Colonic mucosa (tissue), 4 donors: ENCODE measurements around the gene NCAPD3. TPM values are rescaled to one million over a fixed set of nuclear protein-coding genes. Genes with fewer than 3 reads are reported as not detected.

Source experiments
- DNase-seq: peaks from one replicate; pipeline ENCODE4 v3.0.0-alpha.2; 2020
- H3K27ac ChIP-seq: fragments of 200-600 bp; one replicate; pipeline ENCODE4 v1.8.0; 2021
- H3K27me3 ChIP-seq: fragments of 200-600 bp; one replicate; pipeline ENCODE4 v1.8.0; 2021
- H3K36me3 ChIP-seq: fragments of 200-600 bp; one replicate; pipeline ENCODE4 v1.8.0; 2021
- H3K4me1 ChIP-seq: fragments of 200-600 bp; one replicate; pipeline ENCODE4 v1.8.0; 2021; ENCODE audit warnings: mild to moderate bottlenecking
- H3K4me3 ChIP-seq: fragments of 200-600 bp; one replicate; pipeline ENCODE4 v1.8.0; 2021
- H3K9ac ChIP-seq, 2 donors: one replicate each; pipeline ENCODE4 v1.7.0; 2013; ENCODE audit warnings: control low read depth in 2 of 2, low read depth in 2 of 2, low read length in 2 of 2
- H3K9me3 ChIP-seq: fragments of 200-600 bp; one replicate; pipeline ENCODE4 v1.8.0; 2021
- intact Hi-C: fragments of 100-400 bp; cut with DNase I; formaldehyde crosslinking; loops from one replicate; pipeline ENCODE4 v1.14.1; 2022
- total RNA-seq, 2 donors: library from RNA; stranded (reverse); fragmentation: NEBNext Ultra II Directional in 1 of 2; extraction: Animal tissue kit (Norgen Biotek cat#: 25700) in 1 of 2; gene quantifications; one replicate each; pipeline ENCODE4 v1.2.1, GENCODE V29; 2021
- TF ChIP-seq, protein P1 (sequence below): fragments of 200-600 bp; IDR thresholded peaks from one replicate; pipeline ENCODE4 v1.8.0; 2022; ENCODE audit warnings: antibody characterized with exemption, mild to moderate bottlenecking
- donor health status: healthy.
- donor health status: DM: no; HTN: no; CAD: no.
- donor health status: DM: no; HTN: no; CAD: no.

NCAPD3 gene
- total RNA-seq, 2 donors from 2014 or later = 12.9 to 45.0 TPM

DNA sequence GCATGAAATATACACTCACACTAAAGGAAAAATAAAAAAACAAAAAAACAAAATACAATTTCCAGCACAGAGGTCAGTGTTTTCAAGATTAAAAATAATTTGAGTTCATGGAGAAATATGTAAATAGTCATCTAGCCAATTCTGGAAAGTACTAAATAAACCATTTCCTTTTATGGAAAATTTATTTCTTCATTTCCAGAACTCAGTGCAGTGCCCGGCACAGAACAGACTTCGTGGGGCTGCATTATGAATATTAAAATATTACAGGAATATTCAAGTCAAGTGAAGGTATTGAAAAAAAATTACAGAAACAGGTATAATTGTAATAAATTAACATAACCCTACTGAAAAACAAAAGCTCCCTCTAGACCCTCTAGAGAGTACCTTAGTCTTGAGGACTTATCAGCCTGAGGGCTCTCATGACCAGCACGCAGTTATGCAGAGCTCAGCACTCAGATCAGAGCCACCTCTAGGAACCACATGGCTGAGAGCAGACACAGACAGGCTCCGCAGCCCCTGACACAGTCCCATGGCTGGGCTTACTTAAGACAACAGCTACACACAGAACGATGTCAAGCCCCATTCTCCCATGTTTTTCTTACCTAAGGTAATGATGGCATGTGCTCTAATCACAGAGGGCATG is 45.6 kb downstream of the NCAPD3 start:
- H3K27me3 ChIP-seq = no peaks in the 10 kb centered on the region
- no peaks in the 10 kb centered on the region for H3K4me1 ChIP-seq
- no peaks in the 10 kb centered on the region for H3K9me3 ChIP-seq
- no peak overlapping the region for H3K9ac ChIP-seq
- no peak for DNase-seq
- no peak overlapping the region for H3K4me3 ChIP-seq
- TF ChIP-seq, protein P1, sequence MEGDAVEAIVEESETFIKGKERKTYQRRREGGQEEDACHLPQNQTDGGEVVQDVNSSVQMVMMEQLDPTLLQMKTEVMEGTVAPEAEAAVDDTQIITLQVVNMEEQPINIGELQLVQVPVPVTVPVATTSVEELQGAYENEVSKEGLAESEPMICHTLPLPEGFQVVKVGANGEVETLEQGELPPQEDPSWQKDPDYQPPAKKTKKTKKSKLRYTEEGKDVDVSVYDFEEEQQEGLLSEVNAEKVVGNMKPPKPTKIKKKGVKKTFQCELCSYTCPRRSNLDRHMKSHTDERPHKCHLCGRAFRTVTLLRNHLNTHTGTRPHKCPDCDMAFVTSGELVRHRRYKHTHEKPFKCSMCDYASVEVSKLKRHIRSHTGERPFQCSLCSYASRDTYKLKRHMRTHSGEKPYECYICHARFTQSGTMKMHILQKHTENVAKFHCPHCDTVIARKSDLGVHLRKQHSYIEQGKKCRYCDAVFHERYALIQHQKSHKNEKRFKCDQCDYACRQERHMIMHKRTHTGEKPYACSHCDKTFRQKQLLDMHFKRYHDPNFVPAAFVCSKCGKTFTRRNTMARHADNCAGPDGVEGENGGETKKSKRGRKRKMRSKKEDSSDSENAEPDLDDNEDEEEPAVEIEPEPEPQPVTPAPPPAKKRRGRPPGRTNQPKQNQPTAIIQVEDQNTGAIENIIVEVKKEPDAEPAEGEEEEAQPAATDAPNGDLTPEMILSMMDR = no peak
- intact Hi-C loops = no loop called here
- H3K36me3 ChIP-seq = no peaks in the 10 kb centered on the region
- H3K27ac ChIP-seq = no peak overlapping the region

DNA sequence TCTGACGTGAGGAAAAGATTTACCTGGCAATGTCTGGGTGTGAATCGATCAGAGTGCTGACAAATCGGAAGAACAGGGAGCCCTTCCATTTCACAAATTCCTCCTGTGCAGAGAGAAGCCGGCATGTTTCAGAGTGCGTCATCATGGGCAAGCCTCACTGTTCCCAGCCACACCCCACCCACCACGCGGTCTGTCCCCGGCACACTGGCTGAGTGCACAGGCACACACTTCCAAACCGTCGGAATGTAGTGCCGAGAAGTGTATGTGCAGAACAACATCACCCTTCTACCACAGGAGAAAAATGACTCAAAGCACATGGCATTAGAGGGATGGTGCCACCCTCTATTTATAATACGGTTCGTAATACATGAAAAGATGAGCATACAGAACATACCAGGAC is 47.5 kb downstream of the NCAPD3 start:
- Histone ChIP-seq H3K36me3 (no peaks in the 10 kb centered on the region), H3K9me3 (no peaks in the 10 kb centered on the region), H3K27me3 (no peaks in the 10 kb centered on the region), H3K9ac (no peak overlapping the region), H3K4me1 (no peaks in the 10 kb centered on the region), H3K27ac (no peak overlapping the region), H3K4me3 (no peak overlapping the region)
- intact Hi-C loops = no loop called here
- TF ChIP-seq, protein P1 = no peak
- no peak for DNase-seq

DNA sequence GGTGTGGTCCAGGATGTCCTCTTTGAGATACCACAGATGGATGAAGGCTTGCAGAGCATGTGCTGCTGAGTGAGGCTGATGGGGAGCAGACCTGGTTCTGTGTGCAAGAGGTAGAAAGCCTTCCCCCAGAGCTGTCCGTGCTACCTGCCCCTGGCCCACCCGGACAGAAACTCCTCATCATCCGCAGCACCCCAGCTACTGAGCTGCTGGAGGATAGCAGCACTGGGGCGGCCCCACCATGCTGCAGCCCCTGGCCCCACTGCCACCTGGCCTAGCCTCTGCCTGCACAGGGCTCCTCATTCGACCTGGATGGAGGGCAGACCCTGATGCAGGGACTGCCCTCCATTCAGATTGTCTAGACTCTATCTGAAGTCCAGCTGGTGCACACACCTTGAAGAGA is 50.5 kb downstream of the NCAPD3 start:
- no peak overlapping the region for H3K9ac ChIP-seq
- TF ChIP-seq, protein P1 = no peak
- intact Hi-C loops = no loop called here
- H3K27me3 ChIP-seq = no peaks in the 10 kb centered on the region
- no peaks in the 10 kb centered on the region for H3K9me3 ChIP-seq
- no peak overlapping the region for H3K4me3 ChIP-seq
- no peaks in the 10 kb centered on the region for H3K36me3 ChIP-seq
- no peaks in the 10 kb centered on the region for H3K4me1 ChIP-seq
- H3K27ac ChIP-seq = no peak overlapping the region
- DNase-seq = no peak

DNA sequence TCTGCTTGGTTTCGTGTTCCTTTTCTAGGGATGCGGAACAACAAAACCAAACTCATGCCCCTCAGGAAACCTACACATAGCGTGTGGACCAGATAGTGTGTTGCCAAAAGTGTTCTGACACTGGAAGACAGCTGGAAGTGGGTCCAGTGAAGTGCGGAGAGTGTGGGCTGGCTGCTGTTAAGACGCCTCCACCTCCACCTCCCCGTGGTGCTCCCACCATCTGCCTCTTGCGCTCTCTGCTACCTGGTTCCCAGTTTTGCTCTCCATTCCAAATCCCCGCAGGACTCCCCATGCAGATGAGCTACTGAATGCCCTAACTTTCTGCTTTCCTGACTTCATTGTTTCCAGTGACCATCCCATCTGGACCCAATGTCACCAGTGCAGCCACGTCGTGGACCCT is 51.8 kb downstream of the NCAPD3 start:
- Histone ChIP-seq H3K36me3 (no peaks in the 10 kb centered on the region), H3K9ac (no peak overlapping the region), H3K4me3 (no peak overlapping the region), H3K27ac (no peak overlapping the region), H3K4me1 (no peaks in the 10 kb centered on the region), H3K27me3 (no peaks in the 10 kb centered on the region), H3K9me3 (no peaks in the 10 kb centered on the region)
- TF ChIP-seq, protein P1 = no peak
- DNase-seq = no peak
- intact Hi-C loops = no loop called here

DNA sequence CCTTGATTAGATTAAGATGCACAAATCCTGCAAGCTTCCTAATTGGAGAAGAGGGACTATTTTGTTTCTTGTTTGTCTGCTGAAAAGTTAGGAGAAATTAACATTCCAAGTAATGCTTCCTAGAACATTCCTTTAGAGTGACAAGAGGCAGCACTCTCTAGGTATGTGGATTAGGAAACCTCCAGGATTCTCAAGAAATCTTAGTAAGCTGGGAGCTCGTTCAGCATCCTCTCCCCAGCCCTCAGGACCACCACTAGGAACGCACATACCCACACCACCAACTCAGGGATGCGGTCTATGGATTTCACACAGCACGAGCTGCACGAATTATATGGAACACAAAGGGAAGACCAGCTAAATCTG is 52.9 kb downstream of the NCAPD3 start:
- DNase-seq = no peak
- H3K4me1 ChIP-seq = no peaks in the 10 kb centered on the region
- TF ChIP-seq, protein P1 = no peak
- no peak overlapping the region for H3K9ac ChIP-seq
- intact Hi-C loops = no loop called here
- no peak overlapping the region for H3K27ac ChIP-seq
- no peaks in the 10 kb centered on the region for H3K36me3 ChIP-seq
- H3K4me3 ChIP-seq = no peak overlapping the region
- H3K9me3 ChIP-seq = no peaks in the 10 kb centered on the region
- H3K27me3 ChIP-seq = no peaks in the 10 kb centered on the region
